GM10248 (cell line): Measurements from ENCODE around the gene DUSP10.

Experiments used
- CTCF ChIA-PET: fragments of 300-600 bp; sonication (Branson Sonifier 250); formaldehyde crosslinking; extraction: SDS; loops from one replicate; lab custom pipeline; 2021; ENCODE audit warnings: antibody characterized with exemption; lab: Yijun Ruan, JAX
- POLR2A ChIA-PET: fragments of 350-650 bp; sonication (Branson Sonifier 250); formaldehyde crosslinking; extraction: SDS; loops from one replicate; lab custom pipeline; 2020; ENCODE audit warnings: antibody characterized with exemption; lab: Yijun Ruan, JAX
- DNase-seq: peaks from one replicate; pipeline ENCODE4 v3.0.0; 2012; ENCODE audit errors: extremely low spot score
- CTCF ChIP-seq: IDR thresholded peaks from 2 replicates; pipeline ENCODE4 v1.5.1; 2012; ENCODE audit warnings: mild to moderate bottlenecking, low read depth; ENCODE audit errors: extremely low read depth, missing control alignments, control extremely low read depth

The DUSP10 gene

DNA sequence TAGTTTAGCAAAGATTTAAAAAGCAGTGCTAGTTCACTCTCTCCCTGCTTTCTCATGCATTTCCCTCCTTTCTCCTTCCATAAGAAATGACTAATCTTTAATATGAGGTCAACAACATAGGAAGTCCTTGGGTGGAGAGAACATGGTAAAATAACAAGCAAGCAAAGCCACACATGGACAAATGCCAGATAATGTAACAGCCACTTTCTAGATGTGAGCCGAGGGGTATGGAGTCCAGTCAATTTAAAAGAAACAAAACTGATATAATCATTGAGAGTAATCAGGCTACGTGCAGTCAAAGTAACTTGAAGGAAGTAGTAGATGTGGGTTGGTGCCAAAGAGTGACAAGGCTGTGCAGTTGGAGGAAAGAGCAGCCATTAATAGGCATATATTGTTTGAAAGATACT is 69.6 kb downstream of the DUSP10 start:
- POLR2A ChIA-PET = no interaction called here
- CTCF ChIA-PET = no interaction called here
- DNase-seq = no peak
- no peak for TF ChIP-seq CTCF

GRCh38 chr1:221670081-221670480 is 71.8 kb downstream of the DUSP10 start:
- no peak for TF ChIP-seq CTCF
- ChIA-PET POLR2A (no interaction called here), CTCF (interaction anchor here (0.6 to 1.2 kb wide), 3 partner anchors 14 to 38 kb away, joined by 3 read pairs; no protein-coding TSS in a partner anchor)
- no peak for DNase-seq

GRCh38 chr1:221669441-221669840 is 72.4 kb downstream of the DUSP10 start:
- POLR2A ChIA-PET = no interaction called here
- DNase-seq = no peak
- no peak for TF ChIP-seq CTCF
- CTCF ChIA-PET = no interaction called here

DNA sequence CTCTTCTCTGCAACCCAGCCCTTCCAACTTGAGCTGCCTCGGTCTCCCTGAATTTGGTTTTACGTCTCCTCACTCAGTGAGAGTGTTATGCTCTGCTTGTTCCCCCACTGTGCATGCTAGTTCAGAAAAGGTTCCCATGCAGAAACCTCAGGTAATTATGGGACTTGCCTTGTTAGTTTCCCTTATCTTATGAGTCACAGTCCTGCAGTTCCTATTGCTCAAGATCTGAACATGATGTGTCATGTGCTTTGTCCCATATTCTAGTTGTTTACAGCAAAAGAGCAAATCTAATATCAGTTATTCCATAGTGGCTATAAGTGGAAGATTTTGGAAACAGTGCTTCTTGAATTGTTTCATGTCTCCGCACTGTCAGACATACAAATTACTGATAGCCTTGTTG is 74.4 kb downstream of the DUSP10 start:
- ChIA-PET POLR2A (interaction anchor here (1.1 kb wide), 1 partner anchor 75 kb away, joined by 3 read pairs; the partner anchor contains the start of gene DUSP10), CTCF (interaction anchor here (1.2 kb wide), 1 partner anchor 35 kb away, joined by 3 read pairs; no protein-coding TSS in a partner anchor)
- TF ChIP-seq CTCF = no peak
- no peak for DNase-seq

GRCh38 chr1:221664253-221664652 is 77.6 kb downstream of the DUSP10 start:
- CTCF ChIA-PET = no interaction called here
- POLR2A ChIA-PET = no interaction called here
- no peak for TF ChIP-seq CTCF
- no peak for DNase-seq

GRCh38 chr1:221663321-221663720 is 78.6 kb downstream of the DUSP10 start:
- TF ChIP-seq CTCF = no peak
- ChIA-PET POLR2A (no interaction called here), CTCF (no interaction called here)
- DNase-seq = no peak
